CD4-positive, alpha-beta T cell treated with Interleukin-21 for 1 hour (primary cell): ENCODE results near the gene MAP7D3.
"Not testable (repeated sequence)": the region's sequence is repeated elsewhere in the genome, so short reads cannot be mapped to it uniquely, and the experiment has no call there.

Experiments
- DNase-seq: peaks from one replicate; pipeline ENCODE4 v3.0.0-alpha.2; 2020

Gene MAP7D3

DNA sequence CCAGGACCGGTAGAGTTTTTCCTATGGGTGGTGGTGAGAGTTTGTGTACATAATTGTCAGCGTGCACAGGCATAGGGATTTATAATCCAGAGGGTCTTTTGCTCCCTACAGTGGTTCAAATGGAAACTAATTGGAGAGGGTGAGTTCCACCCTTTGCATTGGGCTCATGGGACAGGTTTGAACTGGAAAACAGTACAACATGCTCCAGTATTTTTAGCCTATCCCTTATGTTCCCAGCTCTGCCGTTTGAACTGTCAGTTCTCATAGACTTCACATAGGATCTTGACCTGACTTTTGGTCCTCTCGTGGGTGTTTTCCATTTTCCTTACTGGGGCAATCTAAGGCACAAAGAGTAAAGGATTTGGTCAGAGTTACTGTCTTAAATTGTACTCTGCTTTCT, 72.1 kb downstream of the MAP7D3 start:
- DNase-seq: no peak

DNA sequence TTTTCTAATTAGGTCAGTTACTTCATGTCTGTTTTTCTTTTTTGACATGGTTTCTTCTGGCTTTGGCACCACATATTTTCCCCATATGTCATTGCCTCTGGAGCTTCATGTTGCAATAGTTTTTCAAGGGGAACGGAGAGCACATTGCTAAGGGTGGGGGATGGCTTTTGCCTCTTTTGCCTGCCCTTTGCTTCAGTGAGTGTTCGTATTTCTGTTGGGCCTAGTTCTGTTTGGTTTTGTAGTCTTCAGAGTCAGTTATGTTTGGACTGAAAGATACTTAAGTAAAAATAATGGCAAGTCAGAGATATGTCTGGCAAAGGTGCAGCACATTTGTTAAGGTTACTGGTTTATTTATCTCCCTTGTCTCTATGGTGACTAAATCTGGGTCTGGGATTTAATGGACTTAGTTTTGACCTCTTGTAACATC, 74.8 kb downstream of the MAP7D3 start:
- no peak for DNase-seq

DNA sequence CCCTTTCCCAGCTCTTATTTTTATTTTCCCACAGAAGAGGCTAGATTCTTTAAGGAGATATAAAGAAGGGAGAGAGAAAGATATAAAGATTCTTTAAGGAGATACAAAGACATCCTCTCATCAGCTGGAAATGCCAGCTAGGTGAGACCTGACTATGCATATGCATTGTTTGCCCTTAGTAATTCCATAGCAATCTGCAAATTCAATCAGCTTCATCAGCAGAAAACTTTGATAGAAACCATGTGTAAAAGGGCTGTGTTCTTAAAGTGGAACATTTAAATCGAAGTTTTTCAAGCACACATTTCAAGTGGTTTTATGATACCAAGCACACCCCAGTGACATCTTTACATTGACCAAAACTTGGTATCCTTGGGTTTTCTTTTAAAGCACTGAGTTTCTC, 79.8 kb downstream of the MAP7D3 start:
- no peak for DNase-seq

DNA sequence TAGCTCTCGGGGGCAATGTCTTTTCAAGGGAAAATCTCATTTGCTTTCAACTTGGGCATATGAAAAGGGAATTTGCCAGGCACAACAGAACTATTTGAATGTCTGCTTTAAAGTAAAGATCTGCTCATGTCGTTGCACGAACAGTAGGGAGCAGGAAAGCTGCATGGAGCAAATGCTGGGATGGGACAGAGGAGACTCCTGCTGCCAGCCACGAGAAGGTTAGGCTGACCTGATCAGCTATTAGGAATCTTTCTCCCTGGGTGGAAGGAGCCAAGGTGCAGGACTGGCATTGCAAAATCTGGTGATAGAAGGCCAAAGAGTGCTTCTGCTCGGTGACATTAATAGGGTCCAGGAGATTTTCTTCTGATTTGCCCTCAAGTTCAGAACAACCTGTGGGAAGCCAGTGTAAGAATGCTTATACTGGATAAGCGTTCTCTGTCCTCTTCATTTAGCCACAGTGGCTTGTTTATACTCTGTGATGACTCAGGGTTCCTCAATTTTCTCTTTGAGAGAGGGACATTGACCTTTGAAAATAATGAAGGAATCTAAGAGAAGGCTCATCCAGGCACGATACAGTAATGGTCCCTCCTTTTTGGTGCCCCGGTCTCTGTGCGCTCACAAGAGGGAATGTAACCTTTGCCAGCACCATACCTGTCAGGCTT, 80.9 kb downstream of the MAP7D3 start:
- DNase-seq: no peak

DNA sequence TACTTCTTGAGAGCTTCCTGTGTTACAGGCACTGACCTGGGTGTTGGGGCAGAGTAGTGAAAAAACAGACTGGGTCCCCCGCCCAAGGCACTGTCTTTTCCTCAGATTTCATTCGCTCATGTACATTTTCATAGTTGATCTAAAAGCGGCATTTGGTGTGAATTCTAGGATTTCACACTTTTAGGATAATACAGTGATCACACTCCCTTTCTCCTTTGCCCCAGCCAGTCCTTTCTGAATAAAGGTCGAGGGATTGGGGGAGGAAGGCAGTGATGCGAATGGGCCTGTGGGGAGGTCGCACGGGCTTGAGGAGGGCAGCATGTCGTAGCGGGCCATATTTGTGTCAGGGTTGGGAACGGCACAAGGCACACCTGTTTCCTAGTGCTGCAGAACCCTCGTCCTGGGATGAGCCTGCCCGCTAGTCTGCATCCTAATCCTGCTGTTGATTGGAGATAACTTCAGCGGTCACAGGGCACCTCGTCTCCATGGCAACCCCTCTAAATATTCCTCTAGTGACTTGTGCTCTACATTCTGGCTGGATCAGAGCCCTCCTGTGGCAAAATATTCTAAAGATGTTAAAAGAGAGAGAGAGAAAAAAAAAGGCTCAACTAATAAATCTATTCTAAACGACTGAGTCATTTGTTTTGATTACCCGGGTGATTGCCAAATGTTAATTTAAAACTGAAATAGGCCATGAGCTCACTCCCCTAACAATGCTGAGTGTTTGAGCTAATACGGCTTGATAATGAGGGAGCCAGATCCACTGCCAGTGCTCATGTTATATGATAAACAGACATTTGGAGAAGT, 82.1 kb downstream of the MAP7D3 start:
- no peak for DNase-seq

GRCh38 chrX:136167989-136168388, 83.2 kb downstream of the MAP7D3 start:
- DNase-seq: not testable (repeated sequence)

- no peak for DNase-seq
Measured at GRCh38 chrX:136166221-136166855, 84.9 kb downstream of the MAP7D3 start.

- DNase-seq: no peak
Measured at GRCh38 chrX:136165406-136165805, 85.8 kb downstream of the MAP7D3 start.

GRCh38 chrX:136163689-136164088, 87.5 kb downstream of the MAP7D3 start:
- DNase-seq: no peak
